PC-3 (cell line): ENCODE results near the gene ALG12. TPM values are rescaled to one million over a fixed set of nuclear protein-coding genes. Genes with fewer than 3 reads are reported as not detected.

Experiments used
- ATAC-seq: fragments of 200-7000 bp; cut with Tn5 transposase; 2 replicates; pipeline ENCODE4 v1.9.1; 2020; ENCODE audit warnings: mild to moderate bottlenecking, moderate library complexity
- BruUV-seq: library from RNA; stranded (reverse); fragments of 400-500 nt; replicated peaks from 2 replicates; lab custom pipeline; 2021; lab: Mats Ljungman, UMichigan
- CTCF ChIA-PET: fragments of 300-600 bp; sonication (Branson Sonifier 250); formaldehyde crosslinking; loops from one replicate; lab custom pipeline; 2022; ENCODE audit warnings: antibody characterized with exemption; lab: Charles Lee
- POLR2A ChIA-PET: fragments of 300-600 bp; sonication (Branson Sonifier 250); formaldehyde crosslinking; loops from one replicate; lab custom pipeline; 2022; ENCODE audit warnings: antibody characterized with exemption; ENCODE audit not compliant: unreplicated experiment; lab: Charles Lee
- DNase-seq: peaks from one replicate; pipeline ENCODE4 v3.0.0-alpha.2; 2015
- H2AFZ ChIP-seq: fragments of 300-600 bp; sonication (generic); 2 replicates; pipeline ENCODE4 v1.6.0; 2016; ENCODE audit warnings: antibody characterized with exemption, low read length
- H3F3A ChIP-seq: fragments of 300-600 bp; sonication (generic); one replicate; pipeline ENCODE4 v1.6.0; 2017; ENCODE audit warnings: antibody characterized with exemption, low read length, control low read depth, mild to moderate bottlenecking; ENCODE audit not compliant: unreplicated experiment
- H3K27ac ChIP-seq: fragments of 300-600 bp; sonication (generic); 2 replicates; pipeline ENCODE4 v1.5.1; 2016; ENCODE audit warnings: mild to moderate bottlenecking, low read length
- H3K27me3 ChIP-seq: fragments of 300-600 bp; sonication (generic); 2 replicates; pipeline ENCODE4 v1.6.1; 2016; ENCODE audit warnings: low read length, mixed read lengths
- H3K36me3 ChIP-seq: fragments of 300-600 bp; sonication (generic); 2 replicates; pipeline ENCODE4 v1.6.1; 2016; ENCODE audit warnings: low read depth, mixed run types, low read length, mixed read lengths
- H3K4me1 ChIP-seq: fragments of 300-600 bp; sonication (generic); 2 replicates; pipeline ENCODE4 v1.5.1; 2016; ENCODE audit warnings: low read length; ENCODE audit not compliant: insufficient read depth
- H3K4me2 ChIP-seq: fragments of 300-600 bp; sonication (generic); 2 replicates; pipeline ENCODE4 v1.6.0; 2016; ENCODE audit warnings: low read length
- H3K4me3 ChIP-seq: fragments of 300-600 bp; sonication (generic); 2 replicates; pipeline ENCODE4 v1.5.1; 2016; ENCODE audit warnings: mild to moderate bottlenecking, low read length, mixed read lengths
- H3K79me2 ChIP-seq: fragments of 300-600 bp; sonication (generic); 2 replicates; pipeline ENCODE4 v1.6.1; 2017; ENCODE audit warnings: low read length, mixed read lengths
- H3K9ac ChIP-seq: fragments of 300-600 bp; sonication (generic); 2 replicates; pipeline ENCODE4 v1.6.0; 2016; ENCODE audit warnings: mild to moderate bottlenecking, low read length
- H3K9me2 ChIP-seq: fragments of 300-600 bp; sonication (generic); replicated peaks from 2 replicates; pipeline ENCODE4 v1.6.1; 2016; ENCODE audit warnings: mixed run types, low read length, mixed read lengths
- H3K9me3 ChIP-seq: fragments of 300-600 bp; sonication (generic); 2 replicates; pipeline ENCODE4 v1.6.1; 2016; ENCODE audit warnings: low read length, mixed read lengths
- H4K20me1 ChIP-seq: fragments of 300-600 bp; sonication (generic); 2 replicates; pipeline ENCODE4 v1.6.1; 2016; ENCODE audit warnings: low read length, mixed read lengths
- CTCF ChIP-seq: fragments of 300-600 bp; sonication (generic); conservative IDR thresholded peaks from 2 replicates; pipeline ENCODE4 v1.5.1; 2017; ENCODE audit warnings: antibody characterized with exemption, low read depth, mild to moderate bottlenecking, low read length
- EZH2 ChIP-seq: fragments of 300-600 bp; sonication (generic); IDR thresholded peaks from one replicate; pipeline ENCODE4 v1.6.1; 2017; ENCODE audit warnings: antibody characterized with exemption, mild to moderate bottlenecking, low read length; ENCODE audit not compliant: unreplicated experiment
- EZH2phosphoT487 ChIP-seq: fragments of 300-600 bp; sonication (generic); IDR thresholded peaks from 2 replicates; pipeline ENCODE4 v1.6.1; 2018; ENCODE audit warnings: mild to moderate bottlenecking, antibody characterized with exemption, low read length, borderline replicate concordance
- intact Hi-C: fragments of 100-400 bp; cut with micrococcal nuclease; formaldehyde crosslinking; loops from 2 replicates; pipeline ENCODE4 v1.9.0; 2023
- total RNA-seq: library from RNA; depleted of rRNA; stranded (reverse); fragments of >200 nt; gene quantifications from 2 replicates; pipeline ENCODE4 v1.2.3, GENCODE V29; 2014

The ALG12 gene
- total RNA-seq, 1 experiment from 2014 or later, result 12.1 TPM

- no peak overlapping the region for H2AFZ ChIP-seq
- H3K79me2 ChIP-seq, result peaks cover 26% of the 10 kb centered on the region
- no TSS peak for BruUV-seq
- intact Hi-C loops, result loop anchor here (5.0 kb wide), 1 partner anchor 63 kb away; the partner anchor contains the start of gene ZBED4
- no peak overlapping the region for H3K27ac ChIP-seq
- peaks cover 12% of the 10 kb centered on the region for H3K4me1 ChIP-seq
- TF ChIP-seq EZH2phosphoT487 (no peak), CTCF (no peak), EZH2 (no peak)
- no peaks in the 10 kb centered on the region for H3K9me2 ChIP-seq
- ChIA-PET CTCF (no interaction called here), POLR2A (no interaction called here)
- ATAC-seq (no peak), DNase-seq (no peak)
- no peak overlapping the region for H3K9ac ChIP-seq
- H3K27me3 ChIP-seq, result no peaks in the 10 kb centered on the region
- no peaks in the 10 kb centered on the region for H3F3A ChIP-seq
- no peak overlapping the region for H3K4me3 ChIP-seq
- no peaks in the 10 kb centered on the region for H3K36me3 ChIP-seq
- no peaks in the 10 kb centered on the region for H4K20me1 ChIP-seq
- no peak overlapping the region for H3K4me2 ChIP-seq
- no peaks in the 10 kb centered on the region for H3K9me3 ChIP-seq
Observed at GRCh38 chr22:49915610-49916009, 2.6 kb downstream of the ALG12 start.

- Histone ChIP-seq H3K27ac (no peak overlapping the region), H3K9me2 (no peaks in the 10 kb centered on the region), H3K9me3 (no peaks in the 10 kb centered on the region), H3K79me2 (peaks cover 19% of the 10 kb centered on the region), H3K27me3 (no peaks in the 10 kb centered on the region), H4K20me1 (no peaks in the 10 kb centered on the region), H3K36me3 (no peaks in the 10 kb centered on the region), H3F3A (no peaks in the 10 kb centered on the region), H3K9ac (no peak overlapping the region), H3K4me2 (no peak overlapping the region), H3K4me1 (peaks cover 7% of the 10 kb centered on the region), H3K4me3 (no peak overlapping the region), H2AFZ (no peak overlapping the region)
- POLR2A ChIA-PET, result no interaction called here
- no peak for DNase-seq
- BruUV-seq, result no TSS peak
- ATAC-seq, result no peak
- intact Hi-C loops, result no loop called here
- TF ChIP-seq CTCF (no peak), EZH2phosphoT487 (no peak), EZH2 (no peak)
- CTCF ChIA-PET, result no interaction called here
Observed at GRCh38 chr22:49914256-49914655, 4.0 kb downstream of the ALG12 start.

GRCh38 chr22:49913446-49913845 is 4.8 kb downstream of the ALG12 start:
- Histone ChIP-seq H3K36me3 (no peaks in the 10 kb centered on the region), H3K27me3 (no peaks in the 10 kb centered on the region), H3K9me2 (no peaks in the 10 kb centered on the region), H3K79me2 (peaks cover 15% of the 10 kb centered on the region), H3K4me1 (0 out of 2 replicates have a peak, but pooled peaks cover 7% of the 10 kb centered on the region), H3K27ac (no peak overlapping the region), H3K4me3 (no peak overlapping the region), H3K4me2 (no peak overlapping the region), H3K9ac (no peak overlapping the region), H3K9me3 (no peaks in the 10 kb centered on the region), H4K20me1 (no peaks in the 10 kb centered on the region), H2AFZ (no peak overlapping the region), H3F3A (no peaks in the 10 kb centered on the region)
- DNase-seq, result no peak
- no peak for ATAC-seq
- intact Hi-C loops, result no loop called here
- BruUV-seq, result no TSS peak
- ChIA-PET CTCF (no interaction called here), POLR2A (no interaction called here)
- TF ChIP-seq EZH2phosphoT487 (no peak), EZH2 (no peak), CTCF (no peak)
